GM15510 (cell line): ENCODE data around the gene FAM163A.

Experiments used
- POLR2A ChIP-seq: IDR thresholded peaks from 3 replicates; pipeline ENCODE4 v1.6.1; 2011; ENCODE audit warnings: borderline replicate concordance; ENCODE audit not compliant: insufficient read length; ENCODE audit errors: extremely low read depth

Gene FAM163A

DNA sequence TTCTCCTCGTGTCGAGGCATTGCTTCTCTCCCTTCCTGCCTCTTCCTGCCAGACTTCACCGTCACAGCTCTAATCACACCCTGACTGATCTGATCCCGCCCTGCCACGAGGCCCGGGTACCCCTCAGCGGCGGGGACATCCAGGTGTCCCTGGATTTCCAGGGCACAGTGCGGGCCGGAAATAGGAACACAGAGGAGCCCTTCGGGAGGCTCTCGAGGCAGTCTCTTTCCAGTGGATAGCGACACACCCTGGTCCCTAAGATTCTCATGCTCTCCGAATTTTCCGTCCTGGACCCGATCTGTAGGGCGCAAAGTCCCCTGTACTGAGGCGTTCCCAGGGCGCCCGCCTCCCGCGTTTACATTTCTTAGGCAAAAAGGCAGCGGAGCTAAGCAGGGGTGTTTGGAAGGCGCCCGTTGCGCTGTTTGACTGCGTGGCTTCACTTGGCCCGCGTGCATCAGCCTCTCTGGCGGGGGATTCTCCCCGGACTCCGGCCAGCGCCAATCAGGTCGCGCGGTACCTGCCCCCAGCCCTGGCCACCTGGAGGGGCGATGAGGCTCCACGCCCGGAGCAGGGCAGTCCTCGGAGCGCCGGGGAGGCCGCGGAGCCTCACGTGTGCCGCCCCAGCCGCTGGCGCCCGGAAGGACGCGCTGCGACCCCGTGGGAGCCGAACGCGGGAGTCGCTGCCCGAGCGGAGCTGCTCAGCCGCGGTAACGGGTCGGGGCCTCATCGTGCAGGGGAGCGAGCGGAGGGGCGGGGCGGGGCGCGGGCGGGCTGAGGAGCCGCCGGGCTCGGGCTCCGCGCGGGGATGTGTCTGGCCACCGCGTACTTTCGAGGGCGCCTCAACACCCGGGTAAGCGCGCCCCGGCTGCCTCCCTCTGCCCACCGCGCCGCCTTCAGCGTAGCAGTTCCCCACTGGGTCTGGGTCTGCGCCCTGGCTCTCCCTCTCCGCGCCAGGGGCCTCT is at the start of gene FAM163A:
FAM163A (plus strand) TSS at position 575 of the 962 bp plus-strand sequence. CDS start 69,807 bp downstream, outside the sequence.
- TF ChIP-seq POLR2A: no peak

- no peak for TF ChIP-seq POLR2A
These were observed 40.0 kb upstream of the FAM163A start for GRCh38 chr1:179702946-179703539.

- TF ChIP-seq POLR2A: no peak
These were observed 36.7 kb upstream of the FAM163A start for GRCh38 chr1:179706339-179706941.

GRCh38 chr1:179707406-179707805 is 35.7 kb upstream of the FAM163A start:
- TF ChIP-seq POLR2A: no peak

DNA sequence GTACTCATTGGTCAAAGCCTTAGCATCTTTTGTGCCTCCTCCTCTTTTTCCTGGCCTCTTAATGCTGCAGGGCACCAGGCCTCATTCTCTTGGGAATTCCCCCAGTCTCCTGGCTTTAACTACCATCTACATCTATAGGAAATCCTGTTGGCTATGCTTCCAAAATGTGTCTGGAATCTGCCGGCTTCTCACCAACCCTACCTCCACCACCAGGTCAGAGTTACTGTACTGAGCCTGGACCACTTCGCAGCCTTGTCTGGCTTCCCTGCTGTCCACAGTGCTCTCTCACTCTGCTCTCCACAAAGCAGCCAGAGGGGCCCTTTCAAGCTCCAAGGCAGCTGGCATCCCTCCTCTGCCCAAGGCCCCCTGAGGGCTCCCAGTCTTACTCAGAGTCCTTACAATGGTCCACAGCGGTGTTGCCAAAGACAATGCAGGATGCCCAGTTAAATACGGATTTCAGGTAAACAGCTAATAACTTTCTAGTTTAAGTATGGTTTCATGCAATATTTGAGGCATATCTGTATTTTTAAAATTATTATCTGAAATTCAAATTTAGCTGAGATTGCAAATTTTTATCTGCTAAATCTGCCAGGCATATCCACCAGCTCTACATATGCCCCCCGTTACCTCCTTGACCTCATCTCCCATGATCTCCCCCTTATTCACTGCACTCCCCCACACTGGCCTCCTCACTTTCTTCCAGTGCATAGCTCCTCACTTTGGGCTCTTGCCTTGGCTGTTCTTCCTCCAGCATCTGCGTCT is 34.5 kb upstream of the FAM163A start:
- no peak for TF ChIP-seq POLR2A

- no peak for TF ChIP-seq POLR2A
These were observed 33.2 kb upstream of the FAM163A start for GRCh38 chr1:179709841-179710329.

DNA sequence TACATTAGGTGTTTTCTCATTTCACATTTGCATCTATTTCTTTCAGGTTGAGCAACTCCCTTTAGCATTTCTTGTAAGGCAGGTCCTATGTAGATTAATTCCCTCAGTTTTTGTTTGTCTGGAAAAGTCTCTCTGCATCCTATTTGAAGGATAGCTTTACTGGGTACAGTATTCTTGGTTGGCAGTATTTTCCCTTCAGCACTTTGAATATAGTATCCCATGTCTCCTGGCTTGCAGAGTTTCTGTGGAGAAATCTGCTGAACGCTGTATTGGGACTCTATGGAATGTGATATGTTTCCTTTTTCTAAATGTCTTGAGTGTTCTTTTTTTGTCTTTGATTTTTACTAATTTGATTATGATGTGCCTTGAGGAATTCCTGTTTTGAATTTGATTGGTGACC is 28.9 kb upstream of the FAM163A start:
- no peak for TF ChIP-seq POLR2A

DNA sequence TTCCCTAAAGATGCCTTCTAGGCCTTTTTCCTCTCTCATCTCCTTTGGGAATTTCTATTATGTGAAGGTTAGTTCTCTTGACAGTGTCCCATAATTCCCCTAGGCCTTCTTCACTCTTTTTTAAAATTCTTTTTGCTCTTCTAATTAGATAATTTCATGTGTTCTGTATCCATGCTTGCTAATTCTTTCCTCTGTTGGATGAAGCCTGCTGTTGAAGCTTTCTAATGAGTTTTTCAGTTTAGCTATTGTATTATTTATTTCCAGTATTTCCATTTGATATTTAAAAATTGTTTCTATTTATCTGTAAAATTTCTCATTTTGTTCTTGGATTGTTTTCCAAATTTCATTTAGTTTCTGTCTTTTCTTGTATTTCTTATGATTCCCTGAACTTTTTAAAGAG is 28.5 kb upstream of the FAM163A start:
- no peak for TF ChIP-seq POLR2A

DNA sequence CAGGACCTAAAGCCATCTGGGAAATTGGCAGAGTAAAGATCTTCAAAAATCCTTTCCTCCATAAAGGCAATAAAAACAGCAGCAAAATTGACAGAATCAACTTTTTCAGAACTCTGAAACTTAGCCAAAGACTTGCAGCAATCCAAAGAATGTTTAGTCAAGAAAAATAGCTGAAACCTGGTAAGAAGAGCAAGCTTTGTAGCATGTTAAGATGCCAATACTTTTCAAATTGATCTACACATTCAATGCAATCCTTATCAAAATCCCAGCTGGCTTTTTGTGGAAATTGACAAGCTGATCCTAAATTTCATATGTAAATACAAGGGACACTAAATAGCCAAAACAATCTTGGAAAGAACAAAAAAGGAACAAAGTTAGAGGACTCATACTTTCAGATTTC is 23.8 kb upstream of the FAM163A start:
- no peak for TF ChIP-seq POLR2A

GRCh38 chr1:179728271-179728670 is 14.8 kb upstream of the FAM163A start:
- no peak for TF ChIP-seq POLR2A

GRCh38 chr1:179729881-179730280 is 13.2 kb upstream of the FAM163A start:
- no peak for TF ChIP-seq POLR2A

- TF ChIP-seq POLR2A: no peak
These were observed 11.4 kb upstream of the FAM163A start for GRCh38 chr1:179731643-179732042.

DNA sequence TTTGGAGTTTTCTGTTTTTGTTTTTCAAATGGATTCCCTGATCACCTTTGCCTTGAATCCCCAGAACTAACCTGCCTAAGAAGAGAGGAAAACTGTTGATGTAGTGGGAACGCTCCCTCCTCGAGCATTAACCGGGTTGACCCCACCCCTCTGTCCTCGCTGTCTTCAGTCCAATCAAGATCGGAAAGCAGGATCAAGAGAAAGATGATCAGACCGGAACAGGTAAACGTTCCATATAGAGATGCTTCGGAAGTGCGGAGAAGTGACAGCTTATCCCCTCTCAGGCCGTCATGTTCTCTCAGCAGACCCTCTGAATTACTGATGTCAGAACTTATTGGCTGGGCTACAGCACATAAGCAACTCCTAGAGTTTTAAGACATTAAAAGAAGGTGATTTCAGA is 800 bp upstream of the FAM163A start:
- no peak for TF ChIP-seq POLR2A

GRCh38 chr1:179743679-179744400 is 749 bp downstream of the FAM163A start:
- TF ChIP-seq POLR2A: no peak

- TF ChIP-seq POLR2A: no peak
These were observed 1.5 kb downstream of the FAM163A start for GRCh38 chr1:179744401-179745130.
